Stimulated activated naive CD4-positive, alpha-beta T cell treated with Interleukin-2 at 50 U/mL for 16 hours (primary cell): Measurements from ENCODE around the gene COPS4.

ENCODE experiments used
- DNase-seq: peaks from one replicate; lab custom pipeline; 2025; lab: John Stamatoyannopoulos, UW

The COPS4 gene

DNA sequence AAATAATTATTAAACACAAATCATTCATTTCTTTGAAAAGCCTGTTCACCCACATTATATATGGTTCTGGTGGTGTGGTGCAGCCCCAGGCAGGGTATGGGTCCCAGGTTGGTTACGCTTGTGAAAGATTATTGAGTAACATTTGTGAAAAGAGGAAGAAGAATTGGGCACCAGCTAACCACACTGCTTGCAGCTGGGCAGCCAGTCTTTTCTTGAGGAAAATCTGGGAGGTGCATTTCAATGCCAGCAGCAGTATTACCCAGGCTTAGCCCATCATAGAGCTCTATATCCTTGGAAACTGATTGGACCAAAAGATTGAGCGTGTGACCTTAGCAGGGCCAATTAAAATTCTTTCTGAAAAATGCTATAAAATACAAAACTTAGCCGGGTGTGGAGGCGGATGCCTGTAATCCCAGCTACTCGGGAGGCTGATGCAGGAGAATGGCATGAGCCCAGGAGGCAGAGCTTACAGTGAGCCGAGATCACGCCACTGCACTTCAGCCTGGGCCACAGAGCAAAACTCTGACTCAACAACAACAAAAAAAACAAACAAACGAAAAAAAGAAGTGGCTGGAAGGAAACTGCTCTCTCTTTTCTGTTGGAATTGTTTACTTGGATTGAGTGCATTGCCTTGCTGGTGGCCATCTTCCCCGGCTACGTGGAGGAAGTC is 89.3 kb downstream of the COPS4 start:
- no peak for DNase-seq
